ENCODE data around the gene BHLHE40. TPM values are rescaled to one million over a fixed set of nuclear protein-coding genes. Genes with fewer than 3 reads are reported as not detected.
A peak's percentile ranks its signal among the peaks of the same experiment; 100 is the strongest.

The BHLHE40 gene
- total and polyA plus RNA-seq, 2 of the 13 experiments (the other 11 are each of a cell fraction or from before 2014, with no cell fraction given): 1.8 to 51.0 TPM

GRCh38 chr3:4979428-4980228 lies at the start of gene BHLHE40 (continued):
- TF ChIP-seq ZNF512B (CRISPR knock-in tag; IDR thresholded peaks at IDR 0.05; ENCODE audit: borderline replicate concordance) (no peak), ATAD3A (CRISPR knock-in tag; IDR thresholded peaks at IDR 0.05) (no peak), KDM4B (CRISPR knock-in tag; IDR thresholded peaks at IDR 0.05) (no peak), ZEB1 (IDR thresholded peaks at IDR 0.05; ENCODE audit: insufficient replicate concordance, low read depth) (no peak), STAG1 (CRISPR knock-in tag; IDR thresholded peaks at IDR 0.05) (peak; percentile 3; the same call in 1 of the 2 replicates), PHF20 (CRISPR knock-in tag; IDR thresholded peaks at IDR 0.05) (no peak; the same call in 1 of the 2 replicates), ETV6 (CRISPR knock-in tag; conservative IDR thresholded peaks at IDR 0.05) (no peak), POLR2G (IDR thresholded peaks at IDR 0.05; ENCODE audit: low read depth, low read length) (peak; percentile 81; the same call in 1 of the 2 replicates), FOXM1 (CRISPR knock-in tag; IDR thresholded peaks at IDR 0.05) (no peak), ZFP37 (CRISPR knock-in tag; IDR thresholded peaks at IDR 0.05; ENCODE audit: borderline replicate concordance) (peak; percentile 65), ELF3 (CRISPR knock-in tag; IDR thresholded peaks at IDR 0.05) (no peak), ZNF576 (CRISPR knock-in tag; IDR thresholded peaks at IDR 0.05) (no peak), SATB2 (CRISPR knock-in tag; IDR thresholded peaks at IDR 0.05) (peak; percentile 77), THAP8 (CRISPR knock-in tag; IDR thresholded peaks at IDR 0.05; ENCODE audit: borderline replicate concordance) (no peak), NR3C1 (CRISPR knock-in tag; IDR thresholded peaks at IDR 0.05) (no peak), SOX5 (CRISPR knock-in tag; IDR thresholded peaks at IDR 0.05; ENCODE audit: borderline replicate concordance) (no peak), SALL1 (CRISPR knock-in tag; IDR thresholded peaks at IDR 0.05) (no peak; the same call in 1 of the 2 replicates), PTBP1 (IDR thresholded peaks at IDR 0.05; ENCODE audit: low read depth, low read length, poor library complexity, severe bottlenecking) (no peak), NRL (CRISPR knock-in tag; IDR thresholded peaks at IDR 0.05; ENCODE audit: borderline replicate concordance) (peak; percentile 65), ZNF12 (CRISPR knock-in tag; IDR thresholded peaks at IDR 0.05) (no peak; the same call in 1 of the 2 replicates), SALL2 (CRISPR knock-in tag; IDR thresholded peaks at IDR 0.05) (peak; percentile 64; the same call in 1 of the 2 replicates), ZNF766 (CRISPR knock-in tag; IDR thresholded peaks at IDR 0.05; ENCODE audit: borderline replicate concordance) (0 out of 2 replicates have a peak, but pooled peaks have one; percentile 43), SCMH1 (CRISPR knock-in tag; IDR thresholded peaks at IDR 0.05; ENCODE audit: borderline replicate concordance) (no peak), ZNF33A (CRISPR knock-in tag; IDR thresholded peaks at IDR 0.05; ENCODE audit: borderline replicate concordance) (no peak), NPAS2 (CRISPR knock-in tag; IDR thresholded peaks at IDR 0.05; ENCODE audit: borderline replicate concordance) (no peak), CC2D1A (CRISPR knock-in tag; IDR thresholded peaks at IDR 0.05) (no peak), SP4 (CRISPR knock-in tag; IDR thresholded peaks at IDR 0.05) (no peak)
